GM19463 (cell line): ENCODE measurements around the gene SELENOM.
"Not testable (repeated sequence)": the region's sequence is repeated elsewhere in the genome, so short reads cannot be mapped to it uniquely, and the experiment has no call there.

ENCODE experiments used
- ATAC-seq: cut with Tn5 transposase; IDR thresholded peaks from one replicate; pipeline ENCODE4 v1.9.1; 2021; ENCODE audit warnings: mild to moderate bottlenecking, moderate library complexity; ENCODE audit not compliant: unreplicated experiment

SELENOM gene

DNA sequence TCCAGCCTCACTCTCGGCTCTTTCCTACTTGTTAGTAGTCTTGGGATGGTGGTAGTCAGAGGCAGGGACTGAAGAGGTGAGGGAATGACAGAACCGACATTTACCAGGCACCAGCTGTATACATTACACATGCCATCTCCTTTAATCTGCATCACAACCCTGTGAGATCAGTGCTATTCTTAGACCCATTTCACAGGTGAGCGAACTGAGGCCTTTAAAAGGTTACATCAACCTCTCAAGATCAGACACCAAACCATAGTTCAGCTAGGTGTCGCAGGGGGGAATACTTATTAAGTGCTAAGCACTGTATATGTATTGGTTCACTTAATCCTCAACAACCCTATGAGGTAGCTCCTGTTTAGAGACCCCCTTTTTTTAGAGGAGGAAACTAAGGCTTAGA, 27.3 kb upstream of the SELENOM start:
- ATAC-seq: no peak

GRCh38 chr22:31133911-31134310, 26.5 kb upstream of the SELENOM start:
- no peak for ATAC-seq

- ATAC-seq: no peak
These were observed 23.5 kb upstream of the SELENOM start for GRCh38 chr22:31130873-31131272.

GRCh38 chr22:31128156-31128555, 20.8 kb upstream of the SELENOM start:
- no peak for ATAC-seq

GRCh38 chr22:31127181-31127772, 19.9 kb upstream of the SELENOM start:
- no peak for ATAC-seq

GRCh38 chr22:31126869-31127175, 19.5 kb upstream of the SELENOM start:
- no peak for ATAC-seq

DNA sequence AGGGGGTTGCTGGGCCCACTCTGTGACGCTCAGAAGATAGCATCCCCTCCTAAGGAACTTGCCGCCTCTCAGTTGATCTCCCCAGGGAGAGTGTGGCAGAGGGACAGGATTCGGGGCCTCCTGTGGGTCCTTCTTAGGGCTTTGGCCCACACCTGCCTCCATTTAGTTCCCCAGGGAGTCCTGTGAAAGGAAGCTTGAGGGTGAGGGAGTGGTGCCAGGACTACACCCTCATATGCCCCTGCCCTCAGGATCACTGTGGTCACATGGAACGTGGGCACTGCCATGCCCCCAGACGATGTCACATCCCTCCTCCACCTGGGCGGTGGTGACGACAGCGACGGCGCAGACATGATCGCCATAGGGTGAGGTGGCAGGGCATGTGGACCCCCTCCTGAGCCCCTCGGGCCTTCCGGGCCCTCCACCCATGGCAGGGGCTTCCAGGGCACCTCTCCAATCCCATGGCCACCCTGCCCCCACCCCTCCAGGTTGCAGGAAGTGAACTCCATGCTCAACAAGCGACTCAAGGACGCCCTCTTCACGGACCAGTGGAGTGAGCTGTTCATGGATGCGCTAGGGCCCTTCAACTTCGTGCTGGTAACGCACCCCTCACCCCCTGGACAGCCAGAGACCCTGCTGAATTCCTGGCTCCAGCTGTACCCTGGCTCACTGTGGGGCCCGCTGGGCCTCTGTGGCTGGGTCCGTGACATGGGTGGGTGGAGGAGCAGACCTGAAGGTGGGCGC, 18.9 kb upstream of the SELENOM start:
- ATAC-seq: no peak

DNA sequence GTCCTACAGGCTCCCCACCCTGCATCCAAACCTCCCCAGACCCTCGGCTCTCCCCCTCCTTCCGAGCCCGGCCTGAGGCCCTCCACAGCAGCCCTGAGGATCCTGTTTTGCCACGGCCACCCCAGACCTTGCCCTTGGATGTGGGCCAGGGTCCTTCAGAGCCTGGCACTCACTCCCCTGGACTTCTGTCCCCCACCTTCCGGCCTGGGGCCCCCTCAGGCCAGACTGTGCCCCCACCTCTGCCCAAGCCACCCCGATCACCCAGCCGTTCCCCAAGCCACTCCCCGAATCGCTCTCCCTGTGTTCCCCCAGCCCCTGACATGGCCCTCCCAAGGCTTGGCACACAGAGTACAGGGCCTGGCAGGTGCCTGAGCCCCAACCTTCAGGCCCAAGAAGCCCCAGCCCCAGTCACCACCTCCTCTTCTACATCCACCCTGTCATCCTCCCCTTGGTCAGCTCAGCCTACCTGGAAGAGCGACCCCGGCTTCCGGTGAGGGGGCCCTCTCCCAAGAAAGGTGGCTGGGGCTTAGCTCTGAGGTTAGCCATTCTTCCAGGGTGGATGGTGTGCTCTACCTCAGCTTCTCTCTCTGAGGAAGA, 18.3 kb upstream of the SELENOM start:
- no peak for ATAC-seq

DNA sequence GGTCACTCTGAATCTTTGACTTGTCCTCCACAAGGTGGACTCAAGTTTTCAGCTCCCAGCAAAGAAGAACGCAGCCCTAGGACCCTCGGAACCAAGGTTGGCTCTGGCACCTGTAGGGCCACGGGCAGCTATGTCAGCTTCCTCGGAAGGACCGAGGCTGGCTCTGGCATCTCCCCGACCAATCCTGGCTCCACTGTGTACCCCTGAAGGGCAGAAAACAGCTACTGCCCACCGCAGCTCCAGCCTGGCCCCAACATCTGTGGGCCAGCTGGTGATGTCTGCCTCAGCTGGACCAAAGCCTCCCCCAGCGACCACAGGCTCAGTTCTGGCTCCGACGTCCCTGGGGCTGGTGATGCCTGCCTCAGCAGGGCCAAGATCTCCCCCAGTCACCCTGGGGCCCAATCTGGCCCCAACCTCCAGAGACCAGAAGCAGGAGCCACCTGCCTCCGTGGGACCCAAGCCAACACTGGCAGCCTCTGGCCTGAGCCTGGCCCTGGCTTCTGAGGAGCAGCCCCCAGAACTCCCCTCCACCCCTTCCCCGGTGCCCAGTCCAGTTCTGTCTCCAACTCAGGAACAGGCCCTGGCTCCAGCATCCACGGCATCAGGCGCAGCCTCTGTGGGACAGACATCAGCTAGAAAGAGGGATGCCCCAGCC, 17.6 kb upstream of the SELENOM start:
- ATAC-seq: no peak

DNA sequence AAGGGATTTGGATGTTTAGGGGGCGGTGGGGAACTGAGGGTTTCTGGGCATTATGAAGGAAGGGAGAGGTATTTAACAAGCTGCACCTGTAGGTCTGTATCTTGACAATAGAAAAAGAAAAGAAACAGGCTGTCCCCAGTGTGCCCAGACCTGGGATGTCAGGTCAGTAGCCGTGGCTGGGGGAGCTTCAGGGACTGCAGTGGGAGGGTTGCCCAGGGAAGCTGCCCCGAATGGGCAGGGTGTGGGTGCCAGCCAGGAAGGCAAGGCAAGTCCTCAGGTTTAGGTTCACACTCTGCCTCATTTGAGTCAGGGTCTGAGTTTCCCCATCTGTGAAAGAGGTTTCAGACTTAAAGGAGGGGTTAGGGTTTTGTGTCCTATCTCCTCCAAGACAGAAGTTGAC, 16.9 kb upstream of the SELENOM start:
- no peak for ATAC-seq

DNA sequence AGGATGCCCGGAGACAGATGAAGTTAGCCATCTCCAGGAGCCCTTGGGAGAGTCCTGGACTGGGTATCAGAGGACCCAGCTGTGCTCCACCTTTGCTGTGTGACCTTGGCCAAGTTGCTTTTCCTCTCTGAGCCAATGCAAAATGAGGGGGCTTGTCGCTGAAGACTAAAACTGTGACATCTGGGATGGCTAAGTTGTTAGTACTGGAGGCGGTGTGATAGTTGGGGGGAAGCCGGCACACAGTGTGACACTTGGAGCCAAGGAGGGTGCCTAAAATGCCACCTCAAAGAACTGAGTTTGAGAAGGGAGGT, 15.9 kb upstream of the SELENOM start:
- ATAC-seq: no peak

GRCh38 chr22:31122532-31123291, 15.3 kb upstream of the SELENOM start, which contains the start of gene INPP5J:
Gene INPP5J (plus strand): TSS chr22:31122966. CDS start chr22:31123015, 49 bp downstream.
- ATAC-seq: no peak

GRCh38 chr22:31122196-31122531, 14.8 kb upstream of the SELENOM start:
- ATAC-seq: no peak

- no peak for ATAC-seq
These were observed 14.0 kb upstream of the SELENOM start for GRCh38 chr22:31121403-31121802.

DNA sequence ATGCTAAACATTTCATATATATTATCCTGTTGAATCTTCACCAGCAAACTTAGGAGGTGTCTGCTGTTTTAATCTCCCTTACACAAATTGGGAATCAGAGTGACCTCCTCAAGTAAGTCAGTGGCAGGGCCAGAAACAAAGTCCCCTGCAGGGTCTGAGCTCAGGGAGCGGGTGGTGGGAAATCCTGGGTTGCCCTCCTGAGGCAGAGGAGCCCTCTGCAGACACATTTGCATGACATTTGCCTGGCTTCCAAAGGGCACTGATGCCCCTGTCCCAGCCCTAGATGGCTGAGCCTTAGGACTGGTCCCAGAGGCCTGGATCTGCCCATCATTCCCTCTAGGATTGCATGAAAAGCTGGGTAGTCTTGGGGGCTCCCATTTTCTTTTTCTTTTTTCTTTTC, 13.3 kb upstream of the SELENOM start:
- no peak for ATAC-seq

GRCh38 chr22:31120230-31120629, 12.9 kb upstream of the SELENOM start:
- ATAC-seq: no peak

GRCh38 chr22:31119026-31119717, 11.8 kb upstream of the SELENOM start:
- no peak for ATAC-seq

DNA sequence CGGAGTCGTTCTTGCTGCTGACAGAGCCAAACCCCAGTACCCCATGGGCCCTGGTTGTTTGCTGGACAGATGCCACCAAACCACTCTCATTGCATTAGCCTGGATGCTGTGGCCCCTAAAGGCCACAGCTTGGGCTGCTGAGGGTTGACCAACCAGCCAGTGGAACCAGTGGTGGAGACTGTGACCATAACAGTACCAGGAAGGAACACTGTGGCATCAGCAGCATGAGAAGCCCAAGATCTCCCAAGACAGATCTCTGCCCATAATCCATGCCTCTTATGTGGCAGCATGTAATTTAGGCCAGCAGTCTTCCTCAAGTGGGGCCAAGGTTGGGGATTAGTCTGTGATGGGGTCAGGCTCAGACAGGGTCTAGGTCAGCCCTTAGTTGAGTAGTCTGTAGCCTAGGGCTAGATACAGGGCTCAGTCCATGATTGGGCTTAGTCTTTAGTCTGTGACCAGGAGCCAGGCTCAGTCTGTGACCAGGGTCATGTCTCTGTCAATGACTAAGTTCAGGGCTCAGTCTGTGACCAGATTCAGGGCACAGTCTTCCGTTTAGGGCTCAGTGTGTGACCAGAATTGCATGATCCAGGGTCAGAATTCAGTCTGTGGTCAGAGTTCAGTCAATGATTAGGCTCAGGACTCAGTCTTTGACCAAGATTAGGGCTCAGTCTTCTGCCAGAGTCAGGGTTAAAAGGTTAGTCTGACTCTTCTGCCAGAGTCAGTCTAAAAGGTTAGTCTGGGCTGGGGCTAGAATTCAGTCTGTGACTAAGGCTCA, 10.9 kb upstream of the SELENOM start:
- no peak for ATAC-seq

DNA sequence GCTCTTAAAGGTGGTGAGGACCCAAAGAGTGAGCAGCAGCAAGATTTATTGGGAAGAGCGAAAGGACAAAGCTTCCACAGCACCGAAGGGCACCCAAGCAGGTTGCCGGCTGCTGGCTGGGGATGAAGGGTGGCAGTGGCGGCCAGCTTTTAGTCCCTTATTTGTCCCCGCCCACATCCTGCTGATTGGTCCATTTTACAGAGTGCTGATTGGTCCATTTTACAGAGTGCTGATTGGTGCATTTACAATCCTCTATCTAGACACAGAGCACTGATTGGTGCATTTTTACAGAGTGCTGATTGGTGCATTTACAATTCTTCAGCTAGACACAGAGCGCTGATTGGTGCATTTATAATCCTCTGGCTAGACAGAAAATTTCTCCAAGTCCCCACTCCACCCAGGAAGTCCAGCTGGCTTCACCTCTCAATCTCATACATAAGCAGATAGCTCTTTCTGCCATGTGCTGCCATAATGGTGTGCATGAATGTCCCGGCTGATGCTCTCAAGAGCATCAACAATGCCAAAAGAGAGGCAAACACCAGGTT, 5.3 kb upstream of the SELENOM start:
- ATAC-seq: not testable (repeated sequence)

DNA sequence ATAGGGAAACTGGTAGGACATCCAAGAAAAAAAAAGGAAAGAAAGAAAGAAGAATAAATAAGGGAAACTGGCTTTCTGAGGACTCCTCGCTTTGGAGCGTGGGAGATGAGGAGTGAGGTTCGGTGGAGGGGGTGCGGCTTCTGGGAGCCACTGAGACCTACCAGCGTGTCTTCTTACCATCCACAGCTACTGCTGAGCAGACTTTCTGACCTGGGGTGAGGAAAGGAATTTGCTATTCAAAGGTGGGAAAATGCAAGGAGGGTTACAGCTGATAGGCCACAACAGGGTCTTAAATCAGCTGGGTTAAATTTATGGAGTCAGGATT, 488 bp upstream of the SELENOM start:
- ATAC-seq: peak; percentile 15
